GM18907 (cell line): ENCODE measurements around the gene VAC14.
A peak's percentile ranks its signal among the peaks of the same experiment; 100 is the strongest.
"Not testable (repeated sequence)": the region's sequence is repeated elsewhere in the genome, so short reads cannot be mapped to it uniquely, and the experiment has no call there.

Experiments
- ATAC-seq: cut with Tn5 transposase; IDR thresholded peaks from one replicate; pipeline ENCODE4 v1.9.1; 2021; ENCODE audit warnings: mild to moderate bottlenecking, moderate library complexity; ENCODE audit not compliant: unreplicated experiment

The VAC14 gene

DNA sequence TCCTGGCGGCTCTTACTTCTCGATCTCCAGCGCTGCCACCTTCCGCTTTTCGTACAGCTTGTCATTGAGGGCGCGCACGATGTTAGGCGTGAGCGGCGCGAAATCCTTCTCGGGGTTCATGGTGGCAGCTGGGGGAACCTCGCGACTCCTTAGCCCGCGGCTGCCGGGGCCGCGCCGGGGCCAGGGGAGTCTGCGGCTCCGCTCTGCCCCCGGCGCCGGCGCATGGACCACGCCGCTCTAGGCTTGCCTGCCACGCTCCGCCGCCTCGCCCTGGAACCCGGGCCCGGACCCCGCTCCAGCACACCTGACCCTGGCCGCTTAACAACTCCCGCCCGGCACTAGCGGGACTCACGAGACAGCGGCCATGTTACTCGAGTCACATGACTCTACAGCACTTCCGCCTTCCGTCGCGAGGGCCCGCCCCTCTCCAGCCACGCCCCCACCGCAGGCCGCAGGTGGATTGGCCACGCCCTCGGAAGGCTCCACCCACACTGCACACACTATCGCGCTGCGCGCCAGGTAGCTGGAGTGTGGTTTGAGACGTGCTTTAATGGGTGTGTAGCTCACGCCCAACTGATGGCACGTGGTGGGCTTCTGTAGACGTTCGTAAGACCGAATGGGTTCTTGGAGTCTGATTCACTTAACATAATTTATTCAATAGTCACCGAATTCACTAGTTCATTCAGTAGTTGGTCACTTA, at the start of gene VAC14:
Gene VAC14 (minus strand): TSS at position 378 of the 700 bp plus-strand sequence. CDS start 258 bp downstream, at position 120.
- ATAC-seq: peak; percentile 93

GRCh38 chr16:70823498-70824118, 22.6 kb upstream of the VAC14 start:
- ATAC-seq: not testable (repeated sequence)

DNA sequence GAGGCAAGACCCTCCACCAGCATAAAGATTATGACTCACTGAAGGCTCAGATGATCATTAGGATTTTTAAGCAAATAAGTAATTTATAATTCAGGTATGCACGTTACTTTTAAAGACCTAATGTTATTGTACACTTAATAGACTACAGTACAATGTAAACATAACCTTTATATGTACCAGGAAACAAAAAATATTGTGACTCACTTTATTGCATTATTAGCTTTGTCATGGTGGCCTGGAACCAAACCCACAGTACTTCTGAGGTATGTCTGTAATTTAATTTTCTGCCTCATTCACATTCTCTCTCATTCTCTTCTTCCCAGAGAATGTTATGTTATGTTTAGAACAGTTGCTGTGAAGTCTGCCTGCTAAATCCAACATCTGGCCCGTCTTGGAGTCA, 21.8 kb upstream of the VAC14 start:
- ATAC-seq: not testable (repeated sequence)

DNA sequence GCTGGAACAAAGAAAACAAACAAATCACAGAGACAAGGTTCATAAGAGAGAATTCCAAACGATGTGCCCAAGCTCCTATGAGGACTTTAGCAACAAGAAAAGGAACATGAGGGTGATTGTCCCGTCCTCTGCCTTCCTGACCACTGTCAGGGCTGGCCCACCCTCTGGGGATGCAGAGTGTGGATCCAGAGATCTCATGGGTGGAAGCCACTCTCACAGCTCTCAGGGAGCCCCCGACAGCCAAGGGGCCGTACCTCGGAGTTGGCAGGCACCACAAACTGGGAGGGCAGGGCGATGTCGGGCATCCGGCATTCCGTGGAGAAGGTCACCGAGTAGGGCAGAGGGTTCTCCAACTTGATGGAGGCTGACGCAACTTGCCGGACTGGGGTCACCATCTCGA, 17.1 kb upstream of the VAC14 start:
- ATAC-seq: not testable (repeated sequence)

DNA sequence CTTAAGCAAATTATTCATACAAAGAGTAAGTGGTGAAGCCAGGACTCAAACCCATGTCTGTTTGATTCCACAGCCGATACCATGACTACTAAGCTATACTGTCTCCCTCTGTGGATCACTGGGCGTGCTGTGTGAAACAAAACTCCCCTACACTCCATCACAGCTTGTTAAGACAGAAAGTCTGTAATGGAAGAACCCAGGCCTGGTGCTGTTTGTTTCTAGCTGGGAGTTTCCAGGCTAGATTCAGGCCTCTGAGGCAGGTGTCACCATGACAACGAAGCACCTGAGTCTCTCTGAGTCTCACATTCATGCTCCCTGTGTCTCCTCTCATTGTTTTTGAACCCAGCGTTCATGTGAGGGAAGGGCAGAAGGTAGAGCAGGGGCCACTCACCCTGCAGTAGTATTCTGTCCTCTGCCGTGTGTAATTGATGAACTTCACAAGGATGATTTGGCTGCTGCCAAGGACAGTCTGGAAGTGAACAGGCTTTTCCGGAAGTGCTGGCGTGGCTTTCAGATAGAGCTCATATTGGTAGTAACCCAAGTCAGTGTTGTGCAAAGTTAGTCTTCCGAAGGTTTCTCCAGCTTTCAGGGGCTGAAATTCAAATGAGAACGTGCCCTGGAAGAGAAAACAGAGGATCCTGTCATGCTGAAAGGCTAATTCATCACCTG, 8.6 kb upstream of the VAC14 start:
- ATAC-seq: peak; percentile 60

DNA sequence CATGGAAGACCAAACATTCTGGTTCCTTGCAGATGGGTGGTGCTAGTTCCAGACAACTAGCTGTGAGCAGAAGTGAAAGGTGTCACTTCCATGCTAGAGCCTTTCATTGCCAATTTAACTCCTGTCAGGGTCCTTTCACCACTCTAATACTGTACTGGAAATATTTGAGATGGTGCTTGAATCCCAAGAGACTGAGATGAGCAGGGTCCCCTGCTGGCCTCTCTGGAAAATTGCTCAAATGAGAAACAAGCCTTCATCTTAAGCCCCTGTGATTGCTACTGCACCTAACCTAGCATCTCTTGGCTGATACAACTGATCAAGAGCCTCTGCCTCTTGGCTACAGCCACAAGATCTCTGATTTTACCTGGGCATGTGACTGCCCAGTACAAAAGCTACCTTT, 7.4 kb upstream of the VAC14 start:
- no peak for ATAC-seq

GRCh38 chr16:70805787-70806186, 4.8 kb upstream of the VAC14 start:
- ATAC-seq: no peak

- no peak for ATAC-seq
Measured at GRCh38 chr16:70805380-70805779, 4.4 kb upstream of the VAC14 start.

GRCh38 chr16:70804734-70805169, 3.8 kb upstream of the VAC14 start:
- ATAC-seq: no peak

DNA sequence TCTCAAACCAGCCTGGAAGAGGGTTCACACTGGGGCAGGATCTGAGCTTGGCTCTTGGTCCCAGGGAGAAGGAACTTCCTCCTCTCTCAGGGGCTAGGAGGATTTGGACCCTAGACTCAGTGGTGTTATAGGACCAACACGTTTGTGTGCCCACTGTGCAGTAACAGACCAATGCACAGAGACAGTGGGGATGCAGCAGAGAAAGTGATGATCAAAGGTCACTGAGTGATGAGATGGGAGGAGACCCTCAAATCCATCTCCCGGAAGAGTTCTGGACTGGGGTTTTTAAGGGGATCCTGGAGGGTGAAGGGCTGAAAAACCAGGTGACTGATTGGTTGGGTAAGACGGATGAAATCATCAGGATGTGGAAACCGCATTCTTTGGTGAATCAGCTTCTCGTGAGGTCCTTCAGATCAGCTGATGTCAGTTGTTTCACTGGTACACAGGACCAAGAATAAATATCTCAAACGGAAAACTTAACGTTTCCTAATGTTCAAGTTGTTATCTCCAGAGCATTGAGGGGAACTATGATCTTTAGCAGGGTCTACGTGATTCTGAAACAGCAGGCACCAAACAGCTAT, 3.3 kb upstream of the VAC14 start:
- no peak for ATAC-seq

- ATAC-seq: no peak
Measured at GRCh38 chr16:70803319-70803718, 2.4 kb upstream of the VAC14 start.

DNA sequence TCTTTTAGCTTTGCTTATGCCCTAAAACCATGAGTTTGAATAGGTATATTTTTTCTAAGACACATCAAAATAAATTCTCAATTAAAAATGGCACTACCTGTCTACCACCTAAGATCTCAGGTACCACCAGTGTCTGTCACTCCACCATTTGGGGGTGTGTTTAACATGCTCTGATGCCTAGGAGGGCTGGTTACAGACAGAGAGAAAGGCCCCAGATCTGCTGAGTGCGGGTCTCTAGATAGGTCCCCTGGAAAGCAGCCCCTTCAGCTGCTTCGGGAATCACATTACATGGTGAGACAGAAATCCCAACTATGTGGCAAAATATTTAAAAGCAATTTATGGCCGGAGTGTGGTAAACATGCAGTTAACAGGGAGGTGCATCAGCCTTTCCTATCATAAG, 653 bp upstream of the VAC14 start:
- no peak for ATAC-seq

- ATAC-seq: peak; percentile 5
Measured at GRCh38 chr16:70800311-70800710, 647 bp downstream of the VAC14 start.

- no peak for ATAC-seq
Measured at GRCh38 chr16:70796301-70796700, 4.7 kb downstream of the VAC14 start.

DNA sequence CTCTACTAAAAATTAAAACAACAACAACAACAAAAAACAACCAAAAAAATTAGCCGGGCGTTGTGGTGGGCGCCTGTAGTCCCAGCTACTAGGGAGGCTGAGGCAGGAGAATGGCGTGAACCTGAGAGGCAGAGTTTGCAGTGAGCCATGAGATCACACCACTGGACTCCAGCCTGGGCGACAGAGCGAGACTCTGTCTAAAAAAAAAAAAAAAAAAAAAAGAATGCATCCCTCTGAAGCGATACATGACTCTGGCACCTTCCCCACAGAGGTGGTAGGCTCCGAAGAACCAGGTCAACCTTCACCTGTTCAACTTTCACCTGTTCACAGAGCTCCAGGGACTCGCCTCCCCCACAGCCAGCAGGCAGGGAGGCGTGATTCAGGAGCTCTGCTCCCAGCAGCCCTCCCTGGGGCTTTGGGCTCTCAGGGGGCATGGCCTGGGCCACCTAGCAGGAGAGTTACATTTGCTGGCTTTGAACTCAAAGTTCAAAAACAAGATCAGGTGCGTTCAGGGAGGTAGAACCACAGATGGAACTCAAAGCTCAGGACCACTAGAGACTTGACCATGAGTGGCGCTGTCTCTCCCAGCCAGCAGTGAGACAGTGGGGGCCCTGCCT, 5.6 kb downstream of the VAC14 start:
- ATAC-seq: no peak

GRCh38 chr16:70793851-70794502, 7.0 kb downstream of the VAC14 start:
- peak; percentile 50 for ATAC-seq

GRCh38 chr16:70790815-70791214, 10.1 kb downstream of the VAC14 start:
- ATAC-seq: no peak

GRCh38 chr16:70789595-70790447, 11.1 kb downstream of the VAC14 start:
- no peak for ATAC-seq

- ATAC-seq: no peak
Measured at GRCh38 chr16:70788668-70789594, 12.0 kb downstream of the VAC14 start.
